Measurements from ENCODE around the gene HNRNPA3.
"Not testable (repeated sequence)": the region's sequence is repeated elsewhere in the genome, so short reads cannot be mapped to it uniquely, and the experiment has no call there.

HNRNPA3 gene

DNA sequence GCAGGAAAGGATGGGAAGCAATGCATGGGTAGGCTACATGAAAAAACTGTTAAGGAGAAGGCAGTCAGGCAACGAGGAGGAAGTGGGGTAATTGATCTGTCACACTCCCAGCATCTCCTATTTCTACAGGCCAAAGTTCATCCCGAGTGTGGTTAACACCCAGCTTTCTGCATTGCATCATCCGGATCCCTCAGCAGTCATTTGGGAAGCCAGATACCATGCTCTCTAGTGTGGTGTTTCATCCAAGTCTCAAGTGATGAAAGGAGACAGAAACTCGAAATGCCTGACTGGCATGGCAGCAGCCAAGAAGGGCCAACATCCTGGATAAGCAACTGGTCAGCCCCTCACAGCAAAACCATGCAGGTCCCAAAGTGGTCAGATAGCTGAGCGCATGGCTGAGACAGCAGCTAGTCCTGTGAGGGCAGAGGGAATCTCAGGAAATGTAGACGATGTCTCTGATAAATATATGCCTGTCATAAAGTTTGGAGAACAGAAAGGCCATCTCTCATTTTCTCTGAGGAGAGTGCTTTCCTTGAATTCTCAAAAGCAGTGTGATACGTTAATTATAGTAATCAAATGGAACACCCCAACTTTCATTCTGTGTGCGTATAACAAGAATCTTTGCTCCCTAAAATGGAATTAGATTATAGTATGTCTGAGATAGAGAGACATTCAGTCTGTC, 24.8 kb upstream of the HNRNPA3 start:
- ChIA-PET CTCF (no interaction called here), POLR2A (ENCODE audit: low non-redundant PET) (no interaction called here)
- TF ChIP-seq, protein P1, sequence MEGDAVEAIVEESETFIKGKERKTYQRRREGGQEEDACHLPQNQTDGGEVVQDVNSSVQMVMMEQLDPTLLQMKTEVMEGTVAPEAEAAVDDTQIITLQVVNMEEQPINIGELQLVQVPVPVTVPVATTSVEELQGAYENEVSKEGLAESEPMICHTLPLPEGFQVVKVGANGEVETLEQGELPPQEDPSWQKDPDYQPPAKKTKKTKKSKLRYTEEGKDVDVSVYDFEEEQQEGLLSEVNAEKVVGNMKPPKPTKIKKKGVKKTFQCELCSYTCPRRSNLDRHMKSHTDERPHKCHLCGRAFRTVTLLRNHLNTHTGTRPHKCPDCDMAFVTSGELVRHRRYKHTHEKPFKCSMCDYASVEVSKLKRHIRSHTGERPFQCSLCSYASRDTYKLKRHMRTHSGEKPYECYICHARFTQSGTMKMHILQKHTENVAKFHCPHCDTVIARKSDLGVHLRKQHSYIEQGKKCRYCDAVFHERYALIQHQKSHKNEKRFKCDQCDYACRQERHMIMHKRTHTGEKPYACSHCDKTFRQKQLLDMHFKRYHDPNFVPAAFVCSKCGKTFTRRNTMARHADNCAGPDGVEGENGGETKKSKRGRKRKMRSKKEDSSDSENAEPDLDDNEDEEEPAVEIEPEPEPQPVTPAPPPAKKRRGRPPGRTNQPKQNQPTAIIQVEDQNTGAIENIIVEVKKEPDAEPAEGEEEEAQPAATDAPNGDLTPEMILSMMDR (conservative IDR thresholded peaks at IDR 0.05; ENCODE audit: low read depth) = no peak
- no peak overlapping the region for H3K27ac ChIP-seq
- no peak for DNase-seq (ENCODE audit: low spot score)

DNA sequence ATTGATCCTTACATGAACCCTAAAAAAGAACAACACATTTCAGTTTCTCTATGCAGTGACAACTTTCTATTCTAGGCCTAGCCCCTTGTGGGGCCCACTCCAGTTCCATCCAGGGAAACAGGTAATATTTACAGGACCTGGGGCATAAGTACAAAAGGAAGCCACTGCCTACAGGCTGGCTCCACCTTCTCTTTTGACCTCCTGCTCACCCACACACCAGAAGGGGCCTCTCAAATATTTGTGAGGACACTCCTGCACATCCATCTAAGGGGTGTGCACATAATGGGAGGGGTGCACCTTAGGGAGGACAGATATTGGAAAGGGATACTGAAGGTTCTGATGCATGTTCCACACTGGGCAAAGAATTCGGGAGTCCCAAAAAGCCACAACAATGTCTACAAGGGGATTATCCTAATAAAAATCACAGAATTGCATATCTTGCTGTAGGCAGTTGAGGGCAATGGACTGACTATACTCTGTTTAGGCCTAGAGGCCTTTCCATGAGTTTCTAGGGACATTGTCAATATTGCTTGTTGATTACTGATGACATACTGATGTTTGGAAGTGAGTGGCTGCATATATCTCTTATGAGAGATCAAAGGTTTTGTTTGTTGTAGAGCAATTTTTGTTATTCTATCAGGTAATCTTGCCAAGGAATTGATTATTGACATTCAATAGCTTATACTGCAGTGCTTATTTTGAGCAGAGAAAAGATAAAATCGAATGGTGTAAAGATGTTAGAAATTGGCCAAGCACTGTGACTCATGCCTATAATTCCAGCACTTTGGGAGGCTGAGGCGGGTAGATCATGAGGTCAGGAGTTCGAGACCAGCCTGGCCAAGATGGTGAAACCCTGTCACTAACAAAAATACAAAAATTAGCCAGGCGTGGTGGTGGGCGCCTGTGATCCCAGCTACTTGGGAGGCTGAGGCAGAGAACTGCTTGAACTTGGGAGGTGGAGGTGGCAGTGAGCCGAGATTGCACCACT, 23.8 kb upstream of the HNRNPA3 start:
- CTCF ChIA-PET = interaction anchor here (1.2 kb wide), 1 partner anchor 24 kb away, joined by 3 read pairs; no protein-coding TSS in a partner anchor
- TF ChIP-seq, protein P1 (conservative IDR thresholded peaks at IDR 0.05; ENCODE audit: low read depth) = no peak
- DNase-seq (ENCODE audit: low spot score) = no peak
- H3K27ac ChIP-seq = no peak overlapping the region
- POLR2A ChIA-PET (ENCODE audit: low non-redundant PET) = no interaction called here

- DNase-seq (ENCODE audit: low spot score) = no peak
- ChIA-PET POLR2A (ENCODE audit: low non-redundant PET) (no interaction called here), CTCF (interaction anchor here (0.6 kb wide), 1 partner anchor 184 kb away, joined by 3 read pairs; no protein-coding TSS in a partner anchor)
- no peak overlapping the region for H3K27ac ChIP-seq
- TF ChIP-seq, protein P1 (conservative IDR thresholded peaks at IDR 0.05; ENCODE audit: low read depth) = no peak
Observed at GRCh38 chr2:177190941-177191340, 21.7 kb upstream of the HNRNPA3 start.

GRCh38 chr2:177192788-177193187, 19.8 kb upstream of the HNRNPA3 start:
- DNase-seq (ENCODE audit: low spot score) = no peak
- TF ChIP-seq, protein P1 (conservative IDR thresholded peaks at IDR 0.05; ENCODE audit: low read depth) = no peak
- ChIA-PET POLR2A (ENCODE audit: low non-redundant PET) (no interaction called here), CTCF (no interaction called here)
- no peak overlapping the region for H3K27ac ChIP-seq

DNA sequence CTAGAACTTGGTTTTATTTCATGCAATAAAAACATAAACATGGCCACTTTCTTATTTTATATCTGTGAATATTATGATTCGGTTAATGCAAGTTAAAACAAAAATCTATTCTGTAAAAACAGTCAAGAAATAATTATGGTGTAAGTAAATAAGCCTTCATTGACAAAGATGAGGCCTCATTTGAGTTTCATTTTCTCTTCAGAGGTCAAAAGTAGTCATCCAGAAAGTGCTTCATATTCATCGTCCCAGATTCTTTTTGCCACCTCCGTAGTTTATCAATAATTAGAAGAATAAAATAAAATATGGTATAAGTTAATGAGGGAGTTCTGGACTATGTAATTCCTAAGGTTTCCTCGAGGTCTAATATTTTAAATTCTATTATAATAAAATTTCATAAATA, 19.4 kb upstream of the HNRNPA3 start:
- no peak overlapping the region for H3K27ac ChIP-seq
- POLR2A ChIA-PET (ENCODE audit: low non-redundant PET) = no interaction called here
- TF ChIP-seq, protein P1 (conservative IDR thresholded peaks at IDR 0.05; ENCODE audit: low read depth) = no peak
- CTCF ChIA-PET = interaction anchor here (0.7 kb wide), 1 partner anchor 1247 kb away, joined by 3 read pairs; no protein-coding TSS in a partner anchor
- no peak for DNase-seq (ENCODE audit: low spot score)

GRCh38 chr2:177195194-177195593, 17.4 kb upstream of the HNRNPA3 start:
- CTCF ChIA-PET = interaction anchor here (0.6 to 0.7 kb wide), 2 partner anchors 30 to 78 kb away, joined by 3 read pairs; no protein-coding TSS in a partner anchor
- H3K27ac ChIP-seq = no peak overlapping the region
- POLR2A ChIA-PET (ENCODE audit: low non-redundant PET) = no interaction called here
- no peak for DNase-seq (ENCODE audit: low spot score)
- TF ChIP-seq, protein P1 (conservative IDR thresholded peaks at IDR 0.05; ENCODE audit: low read depth) = no peak

DNA sequence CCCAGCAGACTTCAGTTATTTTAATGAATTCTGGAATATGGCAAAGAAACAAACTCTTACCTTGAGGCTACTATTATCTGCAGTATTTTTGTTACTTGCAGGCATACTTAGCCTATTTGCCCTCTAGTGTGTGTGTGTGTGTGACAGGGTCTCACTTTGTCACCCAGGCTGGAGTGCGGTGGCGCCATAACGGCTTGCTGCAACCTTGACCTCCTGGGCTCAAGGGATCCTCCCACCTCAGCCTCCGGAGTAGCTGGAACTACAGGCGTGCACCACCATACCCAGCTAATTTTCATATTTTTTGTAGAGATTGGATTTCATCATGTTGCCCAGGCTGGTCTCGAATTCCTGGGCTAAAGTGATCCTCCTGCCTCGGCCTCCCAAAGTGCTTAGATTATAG, 12.2 kb upstream of the HNRNPA3 start:
- H3K27ac ChIP-seq; DNase-seq (ENCODE audit: low spot score); POLR2A ChIA-PET (ENCODE audit: low non-redundant PET): not testable (repeated sequence)
- CTCF ChIA-PET = interaction anchor here (0.7 kb wide), 1 partner anchor 1120 kb away, joined by 7 read pairs; no protein-coding TSS in a partner anchor
